Measurements from ENCODE around the gene LURAP1L.

LURAP1L gene

DNA sequence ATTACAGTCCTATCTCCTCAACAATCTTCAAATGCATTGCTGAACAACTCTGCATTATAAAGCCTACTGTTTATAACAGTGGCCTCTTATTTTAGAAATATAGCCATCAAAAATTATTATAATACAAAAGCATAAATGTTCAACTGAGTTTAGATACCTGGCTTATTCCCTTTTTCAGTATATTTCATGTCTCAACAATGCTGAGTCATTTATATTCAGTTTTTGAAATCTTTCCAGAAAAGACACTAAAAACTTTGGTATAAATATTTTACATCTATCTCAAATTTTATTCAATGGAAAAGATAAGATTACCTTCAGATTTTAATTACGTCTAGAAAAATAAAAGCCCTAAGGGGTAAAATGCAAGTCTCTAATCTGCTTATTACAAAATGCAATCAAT lies 37.9 kb downstream of the LURAP1L start:
- no peak for DNase-seq (ENCODE audit: low read depth in 3 of 3)

DNA sequence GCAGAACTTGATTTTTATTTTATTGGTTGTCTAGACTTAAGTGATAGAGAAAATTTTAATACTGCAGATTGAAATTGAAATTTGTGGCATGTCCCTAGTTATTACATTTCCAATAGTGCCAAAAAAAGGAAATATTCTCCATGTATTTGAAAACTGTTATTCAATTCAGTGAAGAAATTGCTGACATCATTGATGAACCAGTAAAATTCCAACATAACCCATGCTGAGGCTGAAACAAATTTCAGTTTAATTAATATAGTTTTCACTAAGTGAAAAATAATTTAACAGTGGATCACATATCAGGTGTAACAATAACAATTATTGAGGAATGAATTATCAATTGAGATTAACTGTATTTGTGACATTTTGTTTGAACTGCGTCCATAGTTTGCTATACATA lies 38.7 kb downstream of the LURAP1L start:
- no peak for DNase-seq (ENCODE audit: low read depth in 3 of 3)

GRCh38 chr9:12813960-12814876 lies 39.4 kb downstream of the LURAP1L start:
- DNase-seq (ENCODE audit: low read depth in 3 of 3): no peak

- DNase-seq (ENCODE audit: low read depth in 3 of 3): no peak
Observed at GRCh38 chr9:12814877-12815237, 40.0 kb downstream of the LURAP1L start.

GRCh38 chr9:12815888-12816287 lies 41.1 kb downstream of the LURAP1L start:
- DNase-seq (ENCODE audit: low read depth in 3 of 3): no peak

DNA sequence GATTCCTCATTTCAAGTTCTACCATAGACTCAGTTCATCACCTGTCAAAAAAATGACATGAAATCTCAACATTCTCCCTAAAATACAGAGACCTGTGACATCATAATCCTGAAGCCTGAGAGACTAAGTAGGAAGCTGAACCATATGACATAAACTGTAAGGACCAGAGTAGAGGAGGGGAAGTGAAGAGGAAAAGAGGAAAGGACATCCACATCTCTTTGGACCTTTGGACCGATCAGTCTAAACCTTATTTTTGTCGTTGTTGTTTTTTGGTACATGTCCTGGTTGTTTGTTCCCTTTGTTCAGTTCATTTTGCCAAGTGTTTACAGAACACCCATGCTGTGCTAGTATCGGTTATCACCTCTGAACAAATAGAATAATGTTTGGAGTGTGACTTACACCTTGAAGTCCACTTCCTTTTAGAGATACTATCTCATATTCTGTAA lies 41.9 kb downstream of the LURAP1L start:
- DNase-seq (ENCODE audit: low read depth in 3 of 3): no peak

GRCh38 chr9:12817702-12818101 lies 42.9 kb downstream of the LURAP1L start:
- no peak for DNase-seq (ENCODE audit: low read depth in 3 of 3)

GRCh38 chr9:12818431-12819000 lies 43.7 kb downstream of the LURAP1L start:
- DNase-seq (ENCODE audit: low read depth in 3 of 3): no peak

- DNase-seq (ENCODE audit: low read depth in 3 of 3): no peak
Observed at GRCh38 chr9:12819436-12820185, 44.8 kb downstream of the LURAP1L start.

DNA sequence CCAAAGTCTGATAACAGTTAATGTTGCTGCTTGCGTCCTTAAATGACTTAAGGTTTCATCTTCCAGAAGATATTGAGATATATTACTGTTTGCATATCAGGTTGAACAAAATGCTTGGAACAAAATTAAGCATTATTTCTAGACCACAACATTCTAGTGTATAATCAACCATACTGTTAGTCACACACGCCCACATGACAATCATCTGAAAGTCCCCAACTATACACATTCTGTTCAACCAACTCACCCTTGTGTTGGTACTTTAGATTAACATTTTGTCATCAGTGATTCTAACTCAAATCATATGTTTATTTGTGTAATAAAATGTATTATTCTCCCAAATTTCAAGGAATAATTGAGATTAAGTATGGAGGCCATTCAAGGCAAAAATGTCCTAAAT lies 47.3 kb downstream of the LURAP1L start:
- DNase-seq (ENCODE audit: low read depth in 3 of 3): no peak

DNA sequence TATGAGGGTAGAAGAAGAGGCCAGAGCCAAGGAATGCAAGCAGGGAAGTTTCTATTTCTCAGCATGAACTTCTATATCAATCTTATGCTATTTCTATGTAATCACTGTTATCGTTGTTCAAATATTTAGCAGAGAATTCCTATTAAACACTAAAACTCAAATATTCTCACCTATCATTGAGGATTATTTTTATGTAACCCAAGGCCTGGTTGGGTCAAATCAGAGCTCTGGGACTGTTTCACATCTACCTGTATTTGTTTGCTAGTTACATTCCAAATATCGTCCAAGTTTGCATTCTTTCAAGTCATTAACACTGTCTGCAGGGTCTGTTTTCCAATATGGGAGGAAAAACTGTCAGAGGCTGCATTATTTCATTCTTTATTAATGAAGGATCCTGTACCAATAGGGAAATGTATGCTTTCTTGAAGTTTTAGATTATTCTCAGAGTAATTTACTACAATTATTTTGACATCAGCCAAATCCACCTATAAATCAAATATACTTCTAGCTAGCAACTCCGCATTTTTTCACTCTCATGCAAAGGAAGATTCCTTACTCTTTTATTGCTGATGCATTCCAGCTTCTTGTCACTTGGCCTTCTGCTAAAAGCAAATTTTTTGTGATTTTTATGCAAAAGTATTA lies 52.2 kb downstream of the LURAP1L start:
- DNase-seq (ENCODE audit: low read depth in 3 of 3): no peak

- no peak for DNase-seq (ENCODE audit: low read depth in 3 of 3)
Observed at GRCh38 chr9:12833701-12834100, 58.9 kb downstream of the LURAP1L start.

DNA sequence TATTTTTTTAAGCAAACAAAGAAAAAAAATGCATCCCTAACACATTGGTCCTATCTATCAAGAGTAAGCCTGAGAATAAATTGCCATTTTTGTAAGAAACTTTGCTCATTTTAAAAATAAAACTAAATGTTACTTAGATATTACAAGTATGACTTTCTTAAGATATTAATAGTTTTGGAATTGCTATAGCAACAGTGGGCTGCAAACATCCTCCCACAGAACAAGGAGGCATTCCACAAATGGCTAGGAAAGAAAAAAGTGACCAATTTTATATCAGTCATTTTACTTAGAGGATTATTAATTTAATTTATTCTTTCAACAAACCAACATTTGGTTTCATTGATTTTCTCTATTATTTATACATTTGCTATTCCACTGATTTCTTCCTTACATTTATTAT lies 63.7 kb downstream of the LURAP1L start:
- DNase-seq (ENCODE audit: low read depth in 3 of 3): no peak

- DNase-seq (ENCODE audit: low read depth in 3 of 3): no peak
Observed at GRCh38 chr9:12843735-12844134, 68.9 kb downstream of the LURAP1L start.

- no peak for DNase-seq (ENCODE audit: low read depth in 3 of 3)
Observed at GRCh38 chr9:12846035-12846434, 71.2 kb downstream of the LURAP1L start.

- no peak for DNase-seq (ENCODE audit: low read depth in 3 of 3)
Observed at GRCh38 chr9:12847561-12847960, 72.7 kb downstream of the LURAP1L start.

GRCh38 chr9:12849486-12850003 lies 74.7 kb downstream of the LURAP1L start:
- no peak for DNase-seq (ENCODE audit: low read depth in 3 of 3)

- no peak for DNase-seq (ENCODE audit: low read depth in 3 of 3)
Observed at GRCh38 chr9:12851341-12852090, 76.7 kb downstream of the LURAP1L start.

GRCh38 chr9:12853051-12853450 lies 78.2 kb downstream of the LURAP1L start:
- DNase-seq (ENCODE audit: low read depth in 3 of 3): no peak

DNA sequence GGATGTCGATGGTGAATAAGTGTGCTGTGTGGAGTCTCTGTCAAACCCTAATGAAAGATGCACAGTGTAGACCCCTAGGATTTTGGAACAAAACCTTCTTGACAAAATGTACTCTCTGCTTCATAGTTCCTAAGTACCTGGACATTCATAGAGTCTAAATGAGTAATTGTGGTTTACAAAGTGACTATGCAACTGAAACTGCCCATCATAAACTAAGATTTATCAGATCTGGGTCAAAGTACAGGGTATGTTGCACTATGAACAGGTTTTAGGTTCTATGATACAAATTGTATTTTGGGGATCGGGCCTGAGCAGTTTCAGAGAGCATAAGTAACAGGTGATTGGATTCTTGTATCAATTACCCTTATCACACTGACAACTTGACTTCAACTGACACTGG lies 79.4 kb downstream of the LURAP1L start:
- no peak for DNase-seq (ENCODE audit: low read depth in 3 of 3)

DNA sequence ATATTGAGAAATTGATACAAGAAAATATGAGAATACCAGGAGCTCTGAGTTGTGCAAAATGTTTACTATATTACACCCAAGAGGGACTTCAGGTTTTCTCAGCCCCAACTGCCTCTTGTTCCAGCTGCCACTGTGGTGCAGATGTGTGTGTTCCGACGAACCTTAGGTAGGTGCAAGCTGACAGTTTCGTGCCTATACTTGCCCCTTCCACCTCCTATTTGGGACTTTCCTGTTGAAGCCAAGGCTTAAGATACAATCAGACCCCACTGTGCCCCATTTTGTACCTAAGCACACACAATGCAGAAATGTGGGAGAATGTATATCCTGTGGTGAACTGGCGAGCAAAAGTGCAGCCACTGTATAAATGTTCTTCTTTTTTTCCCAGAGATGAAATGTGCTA lies 80.2 kb downstream of the LURAP1L start:
- no peak for DNase-seq (ENCODE audit: low read depth in 3 of 3)
